ENCODE data around the gene PKNOX2. TPM values are rescaled to one million over a fixed set of nuclear protein-coding genes. Genes with fewer than 3 reads are reported as not detected.

The PKNOX2 gene
- total and polyA plus RNA-seq, 2 of the 8 experiments (the other 6 are each of a cell fraction or from before 2014, with no cell fraction given): 2.0 TPM

DNA sequence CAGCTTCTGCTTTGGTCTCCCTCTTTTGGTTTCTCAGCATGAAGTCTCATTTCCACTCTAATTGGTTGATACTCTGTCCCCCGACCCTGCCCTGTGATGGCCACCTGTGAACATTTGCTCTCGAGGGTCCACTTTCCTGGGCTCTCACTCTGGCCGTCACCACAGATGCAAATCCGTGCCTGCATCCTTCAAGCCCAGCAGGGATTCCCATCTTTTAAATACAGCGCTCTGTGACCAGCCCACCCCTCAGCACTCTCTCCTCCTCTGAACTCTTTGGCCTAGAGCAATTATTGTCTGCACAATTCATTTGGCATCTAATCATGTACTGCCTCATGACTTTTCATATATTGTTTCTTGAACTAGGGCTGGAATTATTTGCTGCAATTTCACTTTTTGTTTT, 26.0 kb downstream of the PKNOX2 start (continued):
- TF ChIP-seq KDM5A (IDR thresholded peaks at IDR 0.05; ENCODE audit: low read length) (no peak), TEAD4 (IDR thresholded peaks at IDR 0.05; ENCODE audit: low read depth, low read length) (no peak), POLR2A (IDR thresholded peaks at IDR 0.05; ENCODE audit: control extremely low read depth in 1 of 2, low read depth in 2 of 2, low read length in 2 of 2) (no peak), GTF2F1 (IDR thresholded peaks at IDR 0.05; ENCODE audit: borderline replicate concordance, low read depth, low read length) (no peak)

All from H1 (cell line).